Tibial artery (tissue), 4 donors: ENCODE results near the gene TWF2.
A peak's percentile ranks its signal among the peaks of the same experiment; 100 is the strongest.

Experiments used
- DNase-seq, 2 donors: peaks; one replicate each; pipeline ENCODE4 v3.0.0-alpha.2; 2019
- H3K27ac ChIP-seq, 2 donors: fragments of 200-600 bp; sonication (generic) in 1 of 2; 1 replicate in 1 of 2; 2 replicates in 1 of 2; pipeline ENCODE4 v1.5.1; 2018 to 2019; ENCODE audit warnings: mild to moderate bottlenecking in 1 of 2
- H3K27me3 ChIP-seq, 2 donors: fragments of 200-600 bp; sonication (generic) in 1 of 2; one replicate each; pipeline versions ENCODE4 v1.5.1 to v1.6.0; 2016 to 2019
- H3K36me3 ChIP-seq, 3 donors: fragments of 200-600 bp; sonication (generic) in 2 of 3; one replicate each; pipeline ENCODE4 v1.5.1; 2016 to 2019; ENCODE audit warnings: mild to moderate bottlenecking in 2 of 3
- H3K4me1 ChIP-seq, 4 donors: fragments of 200-600 bp; sonication (generic) in 2 of 4; 1 replicate in 3 of 4; 2 replicates in 1 of 4; pipeline ENCODE4 v1.5.1; 2016 to 2019
- H3K4me3 ChIP-seq, 2 donors: fragments of 200-600 bp; sonication (generic) in 1 of 2; 1 replicate in 1 of 2; 2 replicates in 1 of 2; pipeline ENCODE4 v1.5.1; 2018 to 2019; ENCODE audit warnings: mild to moderate bottlenecking in 2 of 2
- H3K9me3 ChIP-seq, 3 donors: fragments of 200-600 bp; sonication (generic) in 1 of 3; one replicate each; pipeline ENCODE4 v1.5.1; 2016 to 2019
- intact Hi-C: fragments of 100-400 bp; cut with DNase I; formaldehyde crosslinking; loops from one replicate; pipeline ENCODE4 v1.15.0; 2023; ENCODE audit warnings: low total_unique reads
- TF ChIP-seq, protein P1 (sequence below), 2 experiments: fragments of 200-600 bp in 1 of 2; fragments of 450-650 bp in 1 of 2; IDR thresholded peaks; one replicate each; pipeline ENCODE4 v1.5.1; 2017 to 2019; ENCODE audit warnings: antibody characterized with exemption in 2 of 2, mild to moderate bottlenecking in 1 of 2, moderate library complexity in 1 of 2

The TWF2 gene

GRCh38 chr3:52216585-52217408 lies 22.2 kb downstream of the TWF2 start:
- H3K27me3 ChIP-seq, result no peaks in the 10 kb centered on the region
- peaks cover 0 to 48% (median 5%) of the 10 kb centered on the region in 4 donors for H3K4me1 ChIP-seq
- H3K4me3 ChIP-seq, result no peak overlapping the region
- H3K9me3 ChIP-seq, result no peaks in the 10 kb centered on the region
- TF ChIP-seq, protein P1, sequence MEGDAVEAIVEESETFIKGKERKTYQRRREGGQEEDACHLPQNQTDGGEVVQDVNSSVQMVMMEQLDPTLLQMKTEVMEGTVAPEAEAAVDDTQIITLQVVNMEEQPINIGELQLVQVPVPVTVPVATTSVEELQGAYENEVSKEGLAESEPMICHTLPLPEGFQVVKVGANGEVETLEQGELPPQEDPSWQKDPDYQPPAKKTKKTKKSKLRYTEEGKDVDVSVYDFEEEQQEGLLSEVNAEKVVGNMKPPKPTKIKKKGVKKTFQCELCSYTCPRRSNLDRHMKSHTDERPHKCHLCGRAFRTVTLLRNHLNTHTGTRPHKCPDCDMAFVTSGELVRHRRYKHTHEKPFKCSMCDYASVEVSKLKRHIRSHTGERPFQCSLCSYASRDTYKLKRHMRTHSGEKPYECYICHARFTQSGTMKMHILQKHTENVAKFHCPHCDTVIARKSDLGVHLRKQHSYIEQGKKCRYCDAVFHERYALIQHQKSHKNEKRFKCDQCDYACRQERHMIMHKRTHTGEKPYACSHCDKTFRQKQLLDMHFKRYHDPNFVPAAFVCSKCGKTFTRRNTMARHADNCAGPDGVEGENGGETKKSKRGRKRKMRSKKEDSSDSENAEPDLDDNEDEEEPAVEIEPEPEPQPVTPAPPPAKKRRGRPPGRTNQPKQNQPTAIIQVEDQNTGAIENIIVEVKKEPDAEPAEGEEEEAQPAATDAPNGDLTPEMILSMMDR (IDR thresholded peaks at IDR 0.05), result no peak
- intact Hi-C loops, result no loop called here
- peak in 1 of 2 donors; percentile 52 for DNase-seq
- H3K27ac ChIP-seq, result peak overlapping the region in 1 of 2 donors; percentile 9
- H3K36me3 ChIP-seq, result peaks cover 23 to 40% (median 38%) of the 10 kb centered on the region in 3 donors

DNA sequence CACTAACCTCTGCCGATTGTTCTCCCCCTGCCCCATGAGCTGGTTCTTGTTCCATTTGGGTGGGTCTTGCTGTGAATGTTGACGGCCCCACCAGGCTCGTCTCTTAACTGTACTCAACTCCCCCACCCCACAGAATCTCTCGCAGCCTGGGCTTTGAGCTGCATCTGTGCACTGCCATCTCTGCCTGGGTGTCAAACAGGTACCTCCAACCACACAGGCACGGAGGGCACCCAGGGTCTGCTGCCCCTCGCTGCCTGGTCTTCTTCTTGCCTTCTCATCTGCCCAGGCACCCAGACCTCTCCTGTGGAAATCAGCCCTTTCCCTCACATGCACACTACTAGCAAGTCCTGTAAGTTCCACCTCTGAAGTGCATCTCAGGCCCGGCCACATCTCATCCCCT lies 23.6 kb downstream of the TWF2 start:
- H3K9me3 ChIP-seq, result no peaks in the 10 kb centered on the region
- no peak overlapping the region for H3K27ac ChIP-seq
- no peak overlapping the region for H3K4me3 ChIP-seq
- no peaks in the 10 kb centered on the region for H3K27me3 ChIP-seq
- intact Hi-C loops, result no loop called here
- peaks cover 38 to 55% (median 53%) of the 10 kb centered on the region in 3 donors for H3K36me3 ChIP-seq
- TF ChIP-seq, protein P1 (IDR thresholded peaks at IDR 0.05), result no peak
- DNase-seq, result no peak
- peaks cover 0 to 34% (median 5%) of the 10 kb centered on the region in 4 donors for H3K4me1 ChIP-seq

- no peak for DNase-seq
- Histone ChIP-seq H3K36me3 (peaks cover 51 to 69% (median 67%) of the 10 kb centered on the region in 3 donors), H3K9me3 (no peaks in the 10 kb centered on the region), H3K27me3 (no peaks in the 10 kb centered on the region), H3K27ac (no peak overlapping the region), H3K4me1 (peaks cover 0 to 19% (median 5%) of the 10 kb centered on the region in 4 donors), H3K4me3 (no peak overlapping the region)
- TF ChIP-seq, protein P1 (IDR thresholded peaks at IDR 0.05), result no peak
- intact Hi-C loops, result no loop called here
Measured at GRCh38 chr3:52213901-52214300, 25.1 kb downstream of the TWF2 start.

DNA sequence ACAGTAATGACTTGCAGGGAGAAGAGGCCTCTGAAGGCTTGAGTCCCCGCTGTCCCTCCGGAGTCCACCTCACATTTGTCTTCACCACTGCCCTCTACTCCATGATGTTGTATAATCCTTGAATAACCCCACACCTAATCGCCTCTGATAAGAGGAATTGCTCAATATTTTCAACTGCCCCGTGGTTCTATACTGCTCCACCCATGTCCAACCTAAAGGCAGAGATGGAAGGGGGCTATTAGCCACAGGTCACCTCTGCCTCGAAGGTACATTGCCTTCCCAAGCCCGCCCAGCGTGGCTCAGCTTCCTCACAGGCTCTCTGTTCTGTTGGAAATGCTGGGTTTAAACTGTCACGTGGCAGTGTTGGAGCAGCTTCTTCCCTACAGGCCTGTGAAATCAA lies 26.0 kb downstream of the TWF2 start:
- TF ChIP-seq, protein P1 (IDR thresholded peaks at IDR 0.05), result no peak
- Histone ChIP-seq H3K27me3 (no peaks in the 10 kb centered on the region), H3K4me3 (no peak overlapping the region), H3K27ac (no peak overlapping the region), H3K9me3 (no peaks in the 10 kb centered on the region), H3K4me1 (peaks cover 0 to 10% (median 5%) of the 10 kb centered on the region in 4 donors), H3K36me3 (peaks cover 60 to 78% (median 76%) of the 10 kb centered on the region in 3 donors)
- intact Hi-C loops, result no loop called here
- no peak for DNase-seq

- H3K27me3 ChIP-seq, result no peaks in the 10 kb centered on the region
- intact Hi-C loops, result no loop called here
- H3K4me1 ChIP-seq, result peaks cover 0 to 1% (median under 1%) of the 10 kb centered on the region in 4 donors
- TF ChIP-seq, protein P1 (IDR thresholded peaks at IDR 0.05), result no peak
- peaks cover 74 to 95% (median 93%) of the 10 kb centered on the region in 3 donors for H3K36me3 ChIP-seq
- DNase-seq, result no peak
- no peak overlapping the region for H3K4me3 ChIP-seq
- no peaks in the 10 kb centered on the region for H3K9me3 ChIP-seq
- no peak overlapping the region for H3K27ac ChIP-seq
Measured at GRCh38 chr3:52211268-52211891, 27.6 kb downstream of the TWF2 start.
